ENCODE results near the gene EXOSC5. TPM values are rescaled to one million over a fixed set of nuclear protein-coding genes. Genes with fewer than 3 reads are reported as not detected.
"Not testable (repeated sequence)": the region's sequence is repeated elsewhere in the genome, so short reads cannot be mapped to it uniquely, and the experiment has no call there.

EXOSC5 gene
- total RNA-seq, 2 experiments from 2014 or later, result 20.9 to 25.9 TPM

- Mint-ChIP-seq H3K27ac (no peak overlapping the region), H3K36me3 (peaks cover 7% of the 10 kb centered on the region), H3K27me3 (no peaks in the 10 kb centered on the region), H3K4me1 (no peaks in the 10 kb centered on the region), H3K9me3 (no peaks in the 10 kb centered on the region), H3K4me3 (no peak overlapping the region)
- no peak for ATAC-seq (ENCODE audit: low read depth)
- POLR2A ChIA-PET, result no interaction called here
- DNase-seq, result no peak
These were observed 10.7 kb downstream of the EXOSC5 start for GRCh38 chr19:41386442-41386841.

GRCh38 chr19:41384351-41384750 is 12.8 kb downstream of the EXOSC5 start:
- no peaks in the 10 kb centered on the region for H3K9me3 Mint-ChIP-seq
- H3K27ac Mint-ChIP-seq, result no peak overlapping the region
- no peak for ATAC-seq (ENCODE audit: low read depth)
- H3K4me3 Mint-ChIP-seq, result no peak overlapping the region
- DNase-seq, result no peak
- no peaks in the 10 kb centered on the region for H3K27me3 Mint-ChIP-seq
- H3K36me3 Mint-ChIP-seq, result peaks cover 2% of the 10 kb centered on the region
- no peaks in the 10 kb centered on the region for H3K4me1 Mint-ChIP-seq
- POLR2A ChIA-PET, result interaction anchor here (0.7 to 1.1 kb wide), 2 partner anchors 10 to 19 kb away, joined by 3 to 5 read pairs; no protein-coding TSS in a partner anchor

GRCh38 chr19:41381536-41381935 is 15.6 kb downstream of the EXOSC5 start:
- H3K4me1 Mint-ChIP-seq; H3K36me3 Mint-ChIP-seq; H3K9me3 Mint-ChIP-seq; DNase-seq; ATAC-seq (ENCODE audit: low read depth); H3K27me3 Mint-ChIP-seq; H3K4me3 Mint-ChIP-seq; H3K27ac Mint-ChIP-seq: not testable (repeated sequence)
- POLR2A ChIA-PET, result interaction anchor here (0.6 to 0.8 kb wide), 2 partner anchors 118 to 161 kb away, joined by 3 to 4 read pairs; no protein-coding TSS in a partner anchor

- H3K27me3 Mint-ChIP-seq, result no peaks in the 10 kb centered on the region
- H3K36me3 Mint-ChIP-seq, result peaks cover 5% of the 10 kb centered on the region
- ATAC-seq (ENCODE audit: low read depth) (peak; percentile 56), DNase-seq (no peak)
- H3K27ac Mint-ChIP-seq, result peak overlapping the region; percentile 47
- H3K9me3 Mint-ChIP-seq, result no peaks in the 10 kb centered on the region
- H3K4me3 Mint-ChIP-seq, result no peak overlapping the region
- POLR2A ChIA-PET, result interaction anchor here (0.6 kb wide), 1 partner anchor 36 kb away, joined by 3 read pairs; no protein-coding TSS in a partner anchor
- H3K4me1 Mint-ChIP-seq, result peaks cover 12% of the 10 kb centered on the region
These were observed 19.0 kb downstream of the EXOSC5 start for GRCh38 chr19:41377977-41378709.

GRCh38 chr19:41376998-41377365 is 20.2 kb downstream of the EXOSC5 start:
- H3K36me3 Mint-ChIP-seq, result peaks cover 3% of the 10 kb centered on the region
- DNase-seq (no peak), ATAC-seq (ENCODE audit: low read depth) (no peak)
- POLR2A ChIA-PET, result interaction anchor here (0.6 to 1.0 kb wide), 2 partner anchors 13 to 17 kb away, joined by 3 to 6 read pairs; partner anchors contain the start of gene B9D2
- peak overlapping the region; percentile 70 for H3K4me3 Mint-ChIP-seq
- no peaks in the 10 kb centered on the region for H3K9me3 Mint-ChIP-seq
- peak overlapping the region; percentile 60 for H3K27ac Mint-ChIP-seq
- peaks cover 12% of the 10 kb centered on the region for H3K4me1 Mint-ChIP-seq
- no peaks in the 10 kb centered on the region for H3K27me3 Mint-ChIP-seq

GRCh38 chr19:41376241-41376997 is 20.7 kb downstream of the EXOSC5 start, which contains the start of gene TMEM91:
Gene TMEM91, plus strand, starts transcription at chr19:41376533. Its CDS starts 1,777 bp downstream, at chr19:41378310.
- Mint-ChIP-seq H3K27ac (peak within 1 kb of the TSS; percentile 60), H3K36me3 (peaks cover 4% of the 10 kb centered on the region)

GRCh38 chr19:41373993-41374392 is 23.2 kb downstream of the EXOSC5 start:
- ATAC-seq (ENCODE audit: low read depth) (no peak), DNase-seq (no peak)
- no peaks in the 10 kb centered on the region for H3K27me3 Mint-ChIP-seq
- peaks cover 7% of the 10 kb centered on the region for H3K36me3 Mint-ChIP-seq
- H3K4me1 Mint-ChIP-seq, result peaks cover 15% of the 10 kb centered on the region
- POLR2A ChIA-PET, result no interaction called here
- H3K4me3 Mint-ChIP-seq, result no peak overlapping the region
- no peaks in the 10 kb centered on the region for H3K9me3 Mint-ChIP-seq
- no peak overlapping the region for H3K27ac Mint-ChIP-seq

More at GRCh38 chr19:41376241-41376997, 20.7 kb downstream of the EXOSC5 start, which contains the start of gene TMEM91:
- DNase-seq (peak; percentile 41), ATAC-seq (ENCODE audit: low read depth) (peak; percentile 35)
- Mint-ChIP-seq H3K4me1 (peaks cover 13% of the 10 kb centered on the region), H3K27me3 (no peaks in the 10 kb centered on the region), H3K4me3 (peak within 1 kb of the TSS; percentile 70), H3K9me3 (no peaks in the 10 kb centered on the region)
- POLR2A ChIA-PET, result interaction anchor here (0.6 to 1.0 kb wide), 3 partner anchors 12 to 28 kb away, joined by 3 to 6 read pairs (median 3); partner anchors contain the start of gene B9D2

GRCh38 chr19:41372501-41372900 is 24.7 kb downstream of the EXOSC5 start:
- peaks cover 14% of the 10 kb centered on the region for H3K4me1 Mint-ChIP-seq
- no peak overlapping the region for H3K27ac Mint-ChIP-seq
- DNase-seq, result no peak
- peaks cover 6% of the 10 kb centered on the region for H3K36me3 Mint-ChIP-seq
- no peaks in the 10 kb centered on the region for H3K27me3 Mint-ChIP-seq
- POLR2A ChIA-PET, result no interaction called here
- no peak overlapping the region for H3K4me3 Mint-ChIP-seq
- H3K9me3 Mint-ChIP-seq, result no peaks in the 10 kb centered on the region
- ATAC-seq (ENCODE audit: low read depth), result no peak

- POLR2A ChIA-PET, result interaction anchor here (1.3 kb wide), 1 partner anchor 14 kb away, joined by 3 read pairs; no protein-coding TSS in a partner anchor
- no peak for DNase-seq
- Mint-ChIP-seq H3K4me3 (no peak overlapping the region), H3K9me3 (no peaks in the 10 kb centered on the region), H3K27me3 (no peaks in the 10 kb centered on the region), H3K4me1 (peaks cover 9% of the 10 kb centered on the region), H3K27ac (no peak overlapping the region), H3K36me3 (peaks cover 6% of the 10 kb centered on the region)
- no peak for ATAC-seq (ENCODE audit: low read depth)
These were observed 25.6 kb downstream of the EXOSC5 start for GRCh38 chr19:41371541-41371940.

- POLR2A ChIA-PET, result interaction anchor here (1.3 kb wide), 1 partner anchor 13 kb away, joined by 3 read pairs; no protein-coding TSS in a partner anchor
- H3K27ac Mint-ChIP-seq; H3K36me3 Mint-ChIP-seq; H3K9me3 Mint-ChIP-seq; H3K4me1 Mint-ChIP-seq; H3K27me3 Mint-ChIP-seq; ATAC-seq (ENCODE audit: low read depth); DNase-seq; H3K4me3 Mint-ChIP-seq: not testable (repeated sequence)
These were observed 26.0 kb downstream of the EXOSC5 start for GRCh38 chr19:41371119-41371518.

GRCh38 chr19:41369769-41370168 is 27.4 kb downstream of the EXOSC5 start:
- no peak overlapping the region for H3K27ac Mint-ChIP-seq
- no peak overlapping the region for H3K4me3 Mint-ChIP-seq
- ATAC-seq (ENCODE audit: low read depth), result no peak
- POLR2A ChIA-PET, result interaction anchor here (0.7 kb wide), 1 partner anchor 391 kb away, joined by 4 read pairs; no protein-coding TSS in a partner anchor
- no peaks in the 10 kb centered on the region for H3K27me3 Mint-ChIP-seq
- H3K36me3 Mint-ChIP-seq, result peaks cover 7% of the 10 kb centered on the region
- H3K9me3 Mint-ChIP-seq, result no peaks in the 10 kb centered on the region
- no peak for DNase-seq
- H3K4me1 Mint-ChIP-seq, result peaks cover 10% of the 10 kb centered on the region

GRCh38 chr19:41367848-41368301 is 29.3 kb downstream of the EXOSC5 start:
- no peak overlapping the region for H3K4me3 Mint-ChIP-seq
- ATAC-seq (ENCODE audit: low read depth) (no peak), DNase-seq (no peak)
- no peaks in the 10 kb centered on the region for H3K27me3 Mint-ChIP-seq
- POLR2A ChIA-PET, result interaction anchor here (0.8 to 0.9 kb wide), 2 partner anchors 9 to 11 kb away, joined by 3 read pairs; no protein-coding TSS in a partner anchor
- no peak overlapping the region for H3K27ac Mint-ChIP-seq
- peaks cover 7% of the 10 kb centered on the region for H3K36me3 Mint-ChIP-seq
- peaks cover 18% of the 10 kb centered on the region for H3K4me1 Mint-ChIP-seq
- no peaks in the 10 kb centered on the region for H3K9me3 Mint-ChIP-seq

GRCh38 chr19:41366089-41366488 is 31.1 kb downstream of the EXOSC5 start:
- Mint-ChIP-seq H3K4me3 (no peak overlapping the region), H3K9me3 (no peaks in the 10 kb centered on the region), H3K36me3 (peaks cover 7% of the 10 kb centered on the region), H3K27ac (no peak overlapping the region), H3K4me1 (peaks cover 21% of the 10 kb centered on the region), H3K27me3 (no peaks in the 10 kb centered on the region)
- POLR2A ChIA-PET, result interaction anchor here (0.7 to 4.4 kb wide), 7 partner anchors 8 to 588 kb away, joined by 3 to 64 read pairs (median 3); partner anchors contain the start of gene TGFB1
- ATAC-seq (ENCODE audit: low read depth) (no peak), DNase-seq (no peak)

All from activated naive CD8-positive, alpha-beta T cell treated with anti-CD3 and anti-CD28 coated beads, Interleukin-2, amount 10 ng/mL, durations not matched to agents 7 days and 5 days (primary cell).